T47D (cell line): Measurements from ENCODE around the gene DUSP7.
A peak's percentile ranks its signal among the peaks of the same experiment; 100 is the strongest.

Experiments
- DNase-seq, 2 experiments: peaks; one replicate each; pipeline versions ENCODE4 v3.0.0 to v3.0.0-alpha.2; 2011 to 2012; ENCODE audit warnings: low read depth in 1 of 2, low spot score in 1 of 2
- JUND ChIP-seq: IDR thresholded peaks from 2 replicates; pipeline ENCODE4 v1.6.1; 2012; ENCODE audit warnings: low read depth
- in situ Hi-C: cut with HindIII; loops from 2 replicates; pipeline ENCODE4 v1.10.0; 2016; ENCODE audit warnings: low sequenced_read_pairs, low pct_unique_long_range_greater_than_20kb

The DUSP7 gene

GRCh38 chr3:52010431-52010830 lies 45.9 kb downstream of the DUSP7 start:
- in situ Hi-C loops: no loop called here
- no peak for DNase-seq
- TF ChIP-seq JUND: no peak

DNA sequence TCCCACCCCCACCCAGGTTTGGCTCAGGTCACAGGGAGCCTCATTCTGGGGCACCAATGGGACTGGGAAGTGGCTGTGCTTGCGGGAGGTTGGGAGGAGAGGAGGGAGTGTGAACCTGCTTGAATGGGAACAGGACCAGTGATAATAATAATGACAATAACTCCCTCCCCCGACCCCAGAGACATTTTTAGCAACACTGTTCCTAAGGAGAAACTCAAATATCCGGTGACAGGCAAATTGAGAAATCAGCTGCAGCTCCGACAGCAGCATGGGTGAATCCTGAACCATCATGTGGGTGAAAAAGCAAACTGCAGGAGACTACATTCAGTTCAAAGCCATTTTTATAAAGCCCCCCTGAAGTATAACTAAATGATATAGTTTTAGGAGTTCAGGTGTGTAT lies 49.1 kb downstream of the DUSP7 start:
- no peak for TF ChIP-seq JUND
- no peak for DNase-seq
- in situ Hi-C loops: no loop called here

DNA sequence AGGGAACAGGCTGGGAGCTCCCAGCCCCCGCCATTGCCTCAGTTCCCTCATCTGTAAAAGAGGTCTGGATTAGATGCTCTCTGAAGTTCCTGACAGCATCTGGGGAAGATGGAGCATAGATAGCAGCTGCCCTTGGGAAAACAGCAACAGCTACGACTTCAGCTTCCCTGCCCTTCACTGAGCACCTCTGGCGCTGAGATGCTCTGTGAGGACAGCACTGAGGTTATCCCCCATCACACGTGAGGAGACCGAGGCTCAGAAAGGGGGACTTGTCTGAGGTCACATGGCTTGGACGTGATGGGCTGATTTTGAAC lies 49.6 kb downstream of the DUSP7 start:
- TF ChIP-seq JUND: no peak
- in situ Hi-C loops: no loop called here
- DNase-seq: no peak

DNA sequence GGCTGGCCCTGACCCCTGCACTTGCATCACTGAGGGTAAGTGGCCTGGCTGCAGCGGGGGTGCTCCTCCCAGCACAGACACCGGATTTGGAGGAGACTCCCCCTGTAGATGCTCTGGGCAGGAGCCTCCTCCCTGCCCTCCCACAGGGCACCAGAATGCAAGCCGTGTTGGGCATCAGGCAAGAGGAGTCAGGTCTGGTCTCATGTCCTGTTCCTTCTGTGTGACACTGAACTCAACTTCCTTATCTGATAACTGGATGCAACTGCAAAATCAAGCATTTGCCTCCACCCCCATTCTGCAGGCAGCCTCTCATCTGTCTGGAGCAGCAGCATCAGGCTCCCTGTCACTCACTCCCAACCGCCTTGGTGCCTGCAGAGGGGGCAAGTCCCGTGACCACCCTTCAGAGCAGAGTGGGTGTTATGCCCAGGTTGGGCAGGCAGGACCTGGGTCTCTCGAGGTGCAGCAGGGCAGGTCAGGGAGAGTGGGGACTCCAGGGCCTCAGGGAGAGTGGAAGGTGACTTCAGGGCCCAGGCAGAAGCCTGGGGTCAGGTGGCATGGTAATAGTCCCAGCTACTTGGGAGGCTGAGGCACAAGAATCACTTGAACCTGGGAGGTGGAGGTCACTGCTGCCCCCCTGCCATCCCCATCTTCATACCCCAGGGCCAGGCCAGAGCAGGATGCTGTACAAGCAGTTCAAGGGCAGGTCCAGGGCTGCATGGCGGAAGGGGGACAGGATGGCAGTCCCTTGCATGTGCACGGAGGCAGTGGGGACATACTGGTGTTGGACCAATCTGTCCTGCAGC lies 50.2 kb downstream of the DUSP7 start:
- no peak for DNase-seq
- in situ Hi-C loops: no loop called here
- TF ChIP-seq JUND: no peak

DNA sequence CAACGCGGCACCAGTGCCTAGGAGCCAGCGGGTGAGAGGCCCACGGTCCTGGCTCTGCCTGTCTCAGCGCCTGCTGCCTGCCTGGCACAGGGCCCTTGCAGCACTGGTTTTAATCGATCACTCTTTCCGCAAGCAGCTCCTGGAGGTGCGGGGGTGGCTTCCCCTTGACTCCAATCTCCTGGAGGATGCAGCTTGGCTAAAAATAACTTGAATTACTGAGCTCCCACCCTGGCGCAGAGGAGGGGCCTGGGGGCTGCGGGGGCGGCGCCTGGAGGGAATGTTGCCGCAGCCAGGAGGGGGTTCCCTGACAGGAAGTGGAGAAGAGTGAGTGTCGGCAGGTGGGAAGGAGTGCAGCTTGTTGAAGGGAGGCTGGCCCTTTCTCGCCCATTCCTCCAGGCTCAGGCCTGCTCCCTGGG lies 50.8 kb downstream of the DUSP7 start:
- no peak for DNase-seq
- no peak for TF ChIP-seq JUND
- in situ Hi-C loops: no loop called here

DNA sequence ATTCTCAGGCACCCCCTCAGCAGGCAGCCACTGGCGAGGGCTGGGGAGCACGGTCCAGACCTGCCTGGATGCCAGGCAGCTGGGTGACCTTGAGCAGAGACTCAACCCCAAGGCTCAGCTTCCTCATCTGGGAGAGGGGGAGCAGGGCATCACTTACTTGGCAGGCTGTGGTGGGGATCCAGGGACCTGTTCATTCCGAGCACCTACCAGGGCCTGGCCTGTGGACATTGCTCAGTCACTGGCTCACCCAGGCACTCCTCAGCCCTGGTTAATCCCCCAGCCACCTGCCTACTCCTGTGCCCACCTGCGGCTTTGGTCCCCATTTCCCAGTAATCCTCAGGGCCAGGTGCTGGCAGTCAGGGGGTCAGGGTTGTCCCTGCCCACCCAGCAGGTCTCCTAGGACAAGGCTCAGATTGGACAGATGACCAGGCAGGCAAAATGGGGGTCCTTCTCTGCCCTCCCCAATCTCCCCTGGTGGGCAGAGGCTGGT lies 51.4 kb downstream of the DUSP7 start:
- no peak for TF ChIP-seq JUND
- DNase-seq: no peak
- in situ Hi-C loops: no loop called here

GRCh38 chr3:52004163-52004787 lies 52.1 kb downstream of the DUSP7 start:
- no peak for TF ChIP-seq JUND
- in situ Hi-C loops: no loop called here
- DNase-seq: no peak

DNA sequence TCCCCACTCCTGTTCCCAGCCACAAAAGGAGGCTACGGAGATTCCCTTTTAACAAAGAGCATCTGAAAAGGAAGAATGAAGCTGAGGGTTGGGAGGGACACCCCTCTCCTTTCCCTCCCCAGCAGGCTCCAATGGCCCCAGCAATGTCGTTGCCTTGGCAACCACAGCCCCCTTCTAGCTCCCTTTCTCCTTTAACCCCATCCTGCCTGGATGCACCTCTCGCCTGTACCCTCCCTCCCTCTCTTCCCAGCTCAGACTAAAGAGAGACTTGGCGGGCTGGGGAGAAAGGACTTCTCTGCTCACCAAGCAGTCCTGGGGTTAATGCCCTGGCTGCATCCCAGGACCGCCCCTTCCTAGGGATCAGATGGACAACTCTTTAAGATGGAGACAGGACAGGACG lies 53.6 kb downstream of the DUSP7 start:
- TF ChIP-seq JUND: no peak
- DNase-seq: no peak
- in situ Hi-C loops: no loop called here

DNA sequence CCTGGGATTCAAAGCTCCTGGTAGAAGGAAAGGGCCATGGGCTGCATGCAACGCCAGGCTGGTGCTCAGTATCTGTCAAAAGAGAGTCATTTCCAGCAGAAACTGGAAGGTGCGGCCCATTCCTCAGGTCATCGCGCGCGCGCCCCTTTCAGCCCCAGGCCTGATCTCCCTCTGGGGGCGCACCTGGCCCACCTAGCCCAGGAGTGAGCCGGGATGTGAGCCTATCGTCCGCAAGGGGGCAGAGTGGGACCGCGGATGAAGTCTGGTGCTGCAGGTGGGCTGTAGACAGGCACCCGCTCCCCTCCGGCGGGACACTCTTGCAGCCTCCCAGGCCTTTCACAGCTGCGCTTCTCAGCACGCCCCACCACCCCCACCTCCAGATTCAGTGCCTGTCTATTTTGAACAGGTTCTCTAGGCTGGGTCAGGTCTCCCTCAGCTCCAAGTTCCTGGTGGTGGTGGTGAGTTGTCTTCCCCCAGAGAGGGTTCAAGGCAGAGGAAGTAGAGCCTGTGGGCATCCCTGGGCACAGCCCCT lies 54.9 kb downstream of the DUSP7 start:
- DNase-seq: peak; percentile 54 to 71
- TF ChIP-seq JUND: no peak
- in situ Hi-C loops: no loop called here

DNA sequence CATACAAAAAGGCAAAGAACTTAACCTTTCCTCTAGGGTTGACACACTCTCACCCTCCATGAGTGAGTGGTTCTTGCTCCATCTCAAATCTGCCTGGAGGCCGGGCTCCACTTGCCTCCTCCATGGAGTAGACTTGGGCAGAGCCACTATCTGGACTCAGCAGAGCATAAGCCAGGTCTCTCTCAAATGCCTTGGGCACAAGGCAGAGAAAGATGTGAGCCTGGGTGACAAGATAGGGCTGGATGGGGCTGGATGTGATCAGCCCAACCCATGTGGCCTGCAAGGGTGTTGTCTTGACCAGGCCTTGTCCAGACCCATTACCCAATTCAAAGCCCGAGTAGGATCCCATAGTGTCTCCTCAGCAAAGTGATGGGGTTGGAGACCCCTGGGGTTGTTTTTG lies 56.5 kb downstream of the DUSP7 start:
- DNase-seq: no peak
- no peak for TF ChIP-seq JUND
- in situ Hi-C loops: no loop called here
